ENCODE measurements around the gene HPN. TPM values are rescaled to one million over a fixed set of nuclear protein-coding genes. Genes with fewer than 3 reads are reported as not detected.

Gene HPN
- total and polyA plus RNA-seq, 10 of the 15 experiments (the other 5 are each of a cell fraction or from before 2014, with no cell fraction given), result 0.21 to 0.35 TPM; not detected in 8

DNA sequence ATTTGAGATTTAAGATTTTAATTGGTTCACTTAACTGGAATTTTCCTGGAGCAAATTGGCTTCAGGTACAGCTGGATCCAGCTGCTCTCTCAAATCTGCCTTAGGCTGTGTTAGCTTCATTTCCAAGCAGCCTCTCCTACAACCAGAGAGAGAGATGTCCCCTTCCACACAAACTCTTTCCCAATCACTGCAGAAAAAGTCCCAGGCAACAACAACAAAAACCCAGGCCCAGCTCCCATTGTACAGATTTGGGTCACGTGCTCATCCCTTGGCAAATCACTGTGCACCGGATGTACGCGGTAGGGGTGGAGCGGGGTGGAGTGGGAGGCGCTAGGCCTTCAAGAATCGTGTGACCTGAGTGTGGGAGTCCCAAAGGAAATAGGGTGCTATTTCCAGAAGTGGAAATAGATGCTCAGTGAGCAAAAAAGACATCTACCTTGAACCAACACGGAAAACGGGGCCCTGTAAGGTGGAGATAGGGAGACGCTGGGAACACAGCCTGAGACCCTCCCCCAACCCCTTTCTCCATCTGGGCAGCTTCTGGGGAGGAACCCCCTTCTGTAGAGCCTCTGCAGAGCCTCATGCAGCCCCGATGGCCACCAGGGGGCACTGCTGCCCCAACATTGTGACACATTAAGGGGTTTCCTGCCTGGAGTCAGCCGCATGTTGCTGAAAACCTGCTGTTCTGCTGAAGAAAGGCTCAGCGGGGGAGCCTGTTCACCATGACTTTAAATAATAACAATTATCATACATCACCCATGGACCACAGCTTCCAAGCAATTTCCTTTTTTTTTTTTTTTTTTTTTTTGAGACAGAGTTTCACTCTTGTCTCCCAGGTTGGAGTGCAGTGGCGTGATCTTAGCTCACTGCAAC, 25.4 kb downstream of the HPN start (continued):
- TF ChIP-seq, protein P1, sequence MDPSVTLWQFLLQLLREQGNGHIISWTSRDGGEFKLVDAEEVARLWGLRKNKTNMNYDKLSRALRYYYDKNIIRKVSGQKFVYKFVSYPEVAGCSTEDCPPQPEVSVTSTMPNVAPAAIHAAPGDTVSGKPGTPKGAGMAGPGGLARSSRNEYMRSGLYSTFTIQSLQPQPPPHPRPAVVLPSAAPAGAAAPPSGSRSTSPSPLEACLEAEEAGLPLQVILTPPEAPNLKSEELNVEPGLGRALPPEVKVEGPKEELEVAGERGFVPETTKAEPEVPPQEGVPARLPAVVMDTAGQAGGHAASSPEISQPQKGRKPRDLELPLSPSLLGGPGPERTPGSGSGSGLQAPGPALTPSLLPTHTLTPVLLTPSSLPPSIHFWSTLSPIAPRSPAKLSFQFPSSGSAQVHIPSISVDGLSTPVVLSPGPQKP (IDR thresholded peaks at IDR 0.05; ENCODE audit: low read depth, low read length), result no peak
- TF ChIP-seq ZNF622 (IDR thresholded peaks at IDR 0.05), result no peak
- TF ChIP-seq RELA (IDR thresholded peaks at IDR 0.05; ENCODE audit: borderline replicate concordance, partially characterized antibody), result no peak
- no peak for TF ChIP-seq NBN (IDR thresholded peaks at IDR 0.05)
- no peak for TF ChIP-seq ZBED1 (IDR thresholded peaks at IDR 0.05; ENCODE audit: borderline replicate concordance)
- TF ChIP-seq BCL11A (IDR thresholded peaks at IDR 0.05; ENCODE audit: low read depth, low read length), result no peak
- TF ChIP-seq POU2F2 (IDR thresholded peaks at IDR 0.05; ENCODE audit: borderline replicate concordance, low read depth, low read length), result no peak
- TF ChIP-seq CHD1 (IDR thresholded peaks at IDR 0.05; ENCODE audit: low read depth, low read length), result no peak
- peak; percentile 94 for TF ChIP-seq RAD21 (IDR thresholded peaks at IDR 0.05; ENCODE audit: insufficient read depth, low read depth, low read length)
- no peak for TF ChIP-seq ATF7 (IDR thresholded peaks at IDR 0.05; ENCODE audit: low read depth)

DNA sequence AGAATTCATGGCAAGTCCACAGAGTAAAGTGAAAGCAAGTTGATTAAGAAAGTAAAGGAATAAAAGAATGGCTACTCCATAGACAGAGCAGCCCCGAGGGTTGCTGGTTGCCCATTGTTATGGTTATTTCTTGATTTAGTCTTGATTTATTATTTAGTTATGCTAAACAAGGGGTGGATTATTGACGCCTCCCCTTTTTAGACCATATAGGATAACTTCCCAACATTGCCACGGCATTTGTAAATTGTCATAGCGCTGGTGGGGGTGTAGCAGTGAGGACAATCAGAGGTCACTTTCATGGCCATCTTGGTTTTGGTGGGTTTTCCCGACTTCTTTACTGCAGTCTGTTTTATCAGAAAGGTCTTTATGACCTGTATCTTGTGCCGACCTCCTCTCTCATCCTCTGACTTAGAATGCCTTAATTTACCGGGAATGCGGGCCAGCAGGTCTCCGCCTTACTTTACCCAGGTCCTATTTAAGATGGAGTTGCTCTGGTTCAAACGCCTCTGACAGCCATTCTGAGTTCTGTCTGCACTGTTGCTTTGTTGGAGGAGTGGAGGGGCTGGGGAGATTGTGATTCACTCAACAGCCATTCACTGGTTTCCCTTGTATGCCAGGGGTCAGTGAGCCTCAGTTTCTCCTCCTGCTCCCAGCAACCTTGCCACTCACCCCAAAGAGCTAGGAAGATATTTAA, 27.6 kb downstream of the HPN start:
- FAIRE-seq (no peak), ATAC-seq (no peak), DNase-seq (ENCODE audit: low read depth, low spot score) (no peak)
- WGBS (ENCODE audit: insufficient coverage, insufficient replicate concordance, low lambda C conversion rate, missing lambda C conversion rate), result 38% methylated on average over 10 of the region's 10 CpGs
- H2AFZ ChIP-seq (ENCODE audit: control insufficient read depth, low read depth, low read length), result no peak overlapping the region
- no peak overlapping the region for H3K27ac ChIP-seq (ENCODE audit: control insufficient read depth, insufficient read depth)
- H3K27me3 ChIP-seq (replicated peaks in 1 of 2; ENCODE audit: control insufficient read depth in 2 of 2, insufficient read depth in 2 of 2, low read length in 1 of 2), result no peaks in the 10 kb centered on the region
- no peak overlapping the region for H3K4me2 ChIP-seq (ENCODE audit: control insufficient read depth, insufficient read depth)
- H3K36me3 ChIP-seq (ENCODE audit: control insufficient read depth in 2 of 2, insufficient read depth in 2 of 2, low read length in 1 of 2), result no peaks in the 10 kb centered on the region
- BruUV-seq (replicated peaks), result no TSS peak
- ChIA-PET RAD21 (ENCODE audit: unreplicated experiment) (interaction anchor here (1.0 to 1.5 kb wide), 4 partner anchors 17 to 67 kb away, joined by 4 read pairs; partner anchors contain the start of gene LGI4), CTCF (interaction anchor here (0.9 to 3.6 kb wide), 10 partner anchors 16 to 147 kb away, joined by 3 to 66 read pairs (median 10); partner anchors contain the start of gene LGI4), SMC1A (ENCODE audit: uncharacterized antibody, unreplicated experiment) (interaction anchor here (0.8 to 2.7 kb wide), 7 partner anchors 18 to 72 kb away, joined by 3 to 17 read pairs (median 5); no protein-coding TSS in a partner anchor), POLR2A (no interaction called here)
- intact Hi-C loops (cut with micrococcal nuclease; ENCODE audit: unreplicated experiment), result no loop called here
- H3K9ac ChIP-seq (ENCODE audit: control insufficient read depth, insufficient read depth, low read length), result no peak overlapping the region
- H3K4me1 ChIP-seq (ENCODE audit: control insufficient read depth, insufficient read depth, low read length), result peaks cover 4% of the 10 kb centered on the region; the same call in 1 of the 2 replicates
- H3K4me3 ChIP-seq, result no peak overlapping the region
- no peaks in the 10 kb centered on the region for H3K79me2 ChIP-seq (ENCODE audit: control insufficient read depth, insufficient read depth, low read length)
- H3K9me3 ChIP-seq (replicated peaks; ENCODE audit: control insufficient read depth, insufficient read depth, low read length), result no peaks in the 10 kb centered on the region; the same call in 2 of the 3 replicates
- no peaks in the 10 kb centered on the region for H4K20me1 ChIP-seq (ENCODE audit: control insufficient read depth, insufficient read depth)
- in situ Hi-C loops (cut with MboI), result loop anchor here (5.0 kb wide), 1 partner anchor 68 kb away; the partner anchor contains the start of genes FXYD1 and LGI4
- TF ChIP-seq GATAD2B (conservative IDR thresholded peaks at IDR 0.05; ENCODE audit: low read depth) (no peak), BRCA1 (IDR thresholded peaks at IDR 0.05; ENCODE audit: low read depth, low read length) (no peak), CREB1 (IDR thresholded peaks at IDR 0.05; ENCODE audit: low read depth) (no peak), SMC3 (IDR thresholded peaks at IDR 0.05; ENCODE audit: borderline replicate concordance, low read length) (no peak), NR2C2 (IDR thresholded peaks at IDR 0.05; ENCODE audit: borderline replicate concordance, control insufficient read depth, insufficient read length, low read depth) (no peak), KLF5 (IDR thresholded peaks at IDR 0.05; ENCODE audit: partially characterized antibody) (no peak)
- TF ChIP-seq, protein P2, sequence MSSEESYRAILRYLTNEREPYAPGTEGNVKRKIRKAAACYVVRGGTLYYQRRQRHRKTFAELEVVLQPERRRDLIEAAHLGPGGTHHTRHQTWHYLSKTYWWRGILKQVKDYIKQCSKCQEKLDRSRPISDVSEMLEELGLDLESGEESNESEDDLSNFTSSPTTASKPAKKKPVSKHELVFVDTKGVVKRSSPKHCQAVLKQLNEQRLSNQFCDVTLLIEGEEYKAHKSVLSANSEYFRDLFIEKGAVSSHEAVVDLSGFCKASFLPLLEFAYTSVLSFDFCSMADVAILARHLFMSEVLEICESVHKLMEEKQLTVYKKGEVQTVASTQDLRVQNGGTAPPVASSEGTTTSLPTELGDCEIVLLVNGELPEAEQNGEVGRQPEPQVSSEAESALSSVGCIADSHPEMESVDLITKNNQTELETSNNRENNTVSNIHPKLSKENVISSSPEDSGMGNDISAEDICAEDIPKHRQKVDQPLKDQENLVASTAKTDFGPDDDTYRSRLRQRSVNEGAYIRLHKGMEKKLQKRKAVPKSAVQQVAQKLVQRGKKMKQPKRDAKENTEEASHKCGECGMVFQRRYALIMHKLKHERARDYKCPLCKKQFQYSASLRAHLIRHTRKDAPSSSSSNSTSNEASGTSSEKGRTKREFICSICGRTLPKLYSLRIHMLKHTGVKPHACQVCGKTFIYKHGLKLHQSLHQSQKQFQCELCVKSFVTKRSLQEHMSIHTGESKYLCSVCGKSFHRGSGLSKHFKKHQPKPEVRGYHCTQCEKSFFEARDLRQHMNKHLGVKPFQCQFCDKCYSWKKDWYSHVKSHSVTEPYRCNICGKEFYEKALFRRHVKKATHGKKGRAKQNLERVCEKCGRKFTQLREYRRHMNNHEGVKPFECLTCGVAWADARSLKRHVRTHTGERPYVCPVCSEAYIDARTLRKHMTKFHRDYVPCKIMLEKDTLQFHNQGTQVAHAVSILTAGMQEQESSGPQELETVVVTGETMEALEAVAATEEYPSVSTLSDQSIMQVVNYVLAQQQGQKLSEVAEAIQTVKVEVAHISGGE (CRISPR knock-in tag; IDR thresholded peaks at IDR 0.05), result no peak
- TF ChIP-seq, protein P3, sequence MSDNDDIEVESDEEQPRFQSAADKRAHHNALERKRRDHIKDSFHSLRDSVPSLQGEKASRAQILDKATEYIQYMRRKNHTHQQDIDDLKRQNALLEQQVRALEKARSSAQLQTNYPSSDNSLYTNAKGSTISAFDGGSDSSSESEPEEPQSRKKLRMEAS (IDR thresholded peaks at IDR 0.05; ENCODE audit: low read depth, low read length), result no peak
